Keratinocyte (primary cell): ENCODE measurements around the gene SLC2A9. TPM values are rescaled to one million over a fixed set of nuclear protein-coding genes. Genes with fewer than 3 reads are reported as not detected.

ENCODE experiments used
- DNase-seq: peaks from one replicate; pipeline ENCODE4 v3.0.0-alpha.2; 2011; ENCODE audit warnings: low read depth, missing footprints, low spot score
- FAIRE-seq: peaks from 2 replicates; lab custom pipeline; 2011; peaks lifted over from hg19 to GRCh38; lab: Jason Lieb, UNC
- H2AFZ ChIP-seq: 2 replicates; pipeline ENCODE4 v1.6.0; 2012; ENCODE audit warnings: low read length, control low read depth, inconsistent platforms; ENCODE audit not compliant: control insufficient read depth
- H3K27ac ChIP-seq: 2 replicates; pipeline ENCODE4 v1.5.1; 2011; ENCODE audit warnings: low read length; ENCODE audit not compliant: control insufficient read depth, insufficient read depth
- H3K27me3 ChIP-seq: 3 replicates; pipeline ENCODE4 v1.6.0; 2011; ENCODE audit warnings: low read length; ENCODE audit not compliant: control insufficient read depth, insufficient read depth; ENCODE audit errors: extremely low read depth
- H3K36me3 ChIP-seq, 2 experiments: 2 replicates in 1 of 2; 3 replicates in 1 of 2; pipeline ENCODE4 v1.5.1; 2011; ENCODE audit warnings: low read length in 2 of 2, mild to moderate bottlenecking in 1 of 2; ENCODE audit not compliant: control insufficient read depth in 2 of 2, insufficient read depth in 2 of 2; ENCODE audit errors: extremely low read depth in 1 of 2
- H3K4me1 ChIP-seq: 3 replicates; pipeline ENCODE4 v1.5.1; 2011; ENCODE audit warnings: low read length; ENCODE audit not compliant: control insufficient read depth, insufficient read depth; ENCODE audit errors: extremely low read depth
- H3K4me2 ChIP-seq: 3 replicates; pipeline ENCODE4 v1.6.0; 2011; ENCODE audit warnings: low read depth, low read length; ENCODE audit not compliant: control insufficient read depth, insufficient read depth; ENCODE audit errors: extremely low read depth
- H3K4me3 ChIP-seq, 3 experiments: fragments of 200-600 bp in 1 of 3; sonication (generic) in 1 of 3; 2 replicates in 2 of 3; 3 replicates in 1 of 3; pipeline ENCODE4 v1.5.1; 2011 to 2016; ENCODE audit warnings: low read length in 3 of 3, mild to moderate bottlenecking in 3 of 3, control low read depth in 2 of 3, inconsistent platforms in 1 of 3, low read depth in 1 of 3, mixed read lengths in 1 of 3, mixed run types in 1 of 3, moderate library complexity in 1 of 3; ENCODE audit not compliant: control insufficient read depth in 2 of 3, insufficient read depth in 2 of 3; ENCODE audit errors: extremely low read depth in 1 of 3
- H3K79me2 ChIP-seq: 2 replicates; pipeline ENCODE4 v1.6.0; 2012; ENCODE audit warnings: low read length; ENCODE audit not compliant: control insufficient read depth, insufficient read depth
- H3K9ac ChIP-seq: 3 replicates; pipeline ENCODE4 v1.6.0; 2011; ENCODE audit warnings: low read length; ENCODE audit not compliant: control insufficient read depth, insufficient read depth; ENCODE audit errors: extremely low read depth
- H3K9me1 ChIP-seq: 3 replicates; pipeline ENCODE4 v1.6.0; 2011; ENCODE audit warnings: low read length; ENCODE audit not compliant: control insufficient read depth, insufficient read depth; ENCODE audit errors: extremely low read depth
- H3K9me3 ChIP-seq: 2 replicates; pipeline ENCODE4 v1.5.1; 2012; ENCODE audit warnings: low read depth, low read length; ENCODE audit not compliant: control insufficient read depth
- H4K20me1 ChIP-seq: 3 replicates; pipeline ENCODE4 v1.6.0; 2011; ENCODE audit warnings: low read length; ENCODE audit not compliant: control insufficient read depth, insufficient read depth; ENCODE audit errors: extremely low read depth
- EZH2 ChIP-seq: IDR thresholded peaks from one replicate; pipeline ENCODE4 v1.6.1; 2012; ENCODE audit warnings: inconsistent platforms, mild to moderate bottlenecking, low read length, moderate library complexity
- dilution Hi-C: fragments of 300-500 bp; cut with MboI; formaldehyde crosslinking; loops from one replicate; pipeline ENCODE4 v1.7.0; 2020; ENCODE audit warnings: low sequenced_read_pairs; ENCODE audit not compliant: extremely low pct_ligation_motif_present
- polyA plus RNA-seq, 5 experiments: library from polyadenylated mRNA; depleted of rRNA in 3 of 5; stranded (reverse) in 3 of 5; stranded (forward) in 1 of 5; unstranded in 1 of 5; fragments of >200 nt; gene quantifications; 1 replicate in 1 of 5; 2 replicates in 3 of 5; 3 replicates in 1 of 5; pipeline versions ENCODE4 v1.2.1 to v1.2.3, GENCODE V29; 2011 to 2012; ENCODE audit warnings: missing spikeins in 2 of 5, low read depth in 1 of 5, low replicate concordance in 1 of 5
- TF ChIP-seq, protein P1 (sequence below), 3 experiments: IDR thresholded peaks in 1 of 3; conservative IDR thresholded peaks in 1 of 3; optimal IDR thresholded peaks in 1 of 3; 2 replicates in 2 of 3; 3 replicates in 1 of 3; pipeline versions ENCODE3 to v1.5.1; 2011; ENCODE audit warnings: low read length in 3 of 3, mild to moderate bottlenecking in 3 of 3, moderate library complexity in 2 of 3, control low read depth in 1 of 3, inconsistent platforms in 1 of 3; ENCODE audit not compliant: insufficient read depth in 2 of 3; ENCODE audit errors: extremely low read depth in 1 of 3

Gene SLC2A9
- polyA plus RNA-seq, 1 donor (not counting 4 experiments of a cell fraction or from before 2014, with no cell fraction given), result 37.3 TPM

DNA sequence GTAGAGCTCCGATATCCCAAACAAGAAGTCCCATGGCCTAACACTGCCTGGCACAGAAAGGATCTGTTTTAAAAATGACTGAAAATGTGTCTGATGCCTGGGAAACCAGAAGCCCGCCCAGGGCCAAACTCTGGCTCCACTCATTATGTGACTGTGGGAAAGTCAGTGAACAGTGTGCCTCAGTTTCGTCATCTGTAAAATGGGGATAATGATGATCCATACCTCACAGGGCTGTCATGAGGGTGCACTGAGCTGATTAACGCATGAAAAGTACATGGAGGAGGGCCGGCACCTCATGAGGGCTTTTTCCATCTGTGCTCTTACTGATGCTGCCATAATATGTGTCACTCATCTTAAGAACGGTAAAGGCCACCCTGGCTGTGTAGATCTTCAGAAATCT is 5.1 kb downstream of the SLC2A9 start:
- Histone ChIP-seq H3K9me3 (no peaks in the 10 kb centered on the region), H3K9me1 (no peaks in the 10 kb centered on the region), H3K9ac (no peak overlapping the region), H3K4me1 (peaks cover 15% of the 10 kb centered on the region), H3K27ac (no peak overlapping the region), H3K4me2 (no peak overlapping the region), H3K27me3 (no peaks in the 10 kb centered on the region), H3K4me3 (no peak overlapping the region), H4K20me1 (peaks cover 6% of the 10 kb centered on the region), H3K79me2 (peaks cover 48% of the 10 kb centered on the region), H3K36me3 (peaks cover 5 to 36% of the 10 kb centered on the region in 2 experiments), H2AFZ (no peak overlapping the region)
- DNase-seq (no peak), FAIRE-seq (no peak)
- TF ChIP-seq, protein P1, sequence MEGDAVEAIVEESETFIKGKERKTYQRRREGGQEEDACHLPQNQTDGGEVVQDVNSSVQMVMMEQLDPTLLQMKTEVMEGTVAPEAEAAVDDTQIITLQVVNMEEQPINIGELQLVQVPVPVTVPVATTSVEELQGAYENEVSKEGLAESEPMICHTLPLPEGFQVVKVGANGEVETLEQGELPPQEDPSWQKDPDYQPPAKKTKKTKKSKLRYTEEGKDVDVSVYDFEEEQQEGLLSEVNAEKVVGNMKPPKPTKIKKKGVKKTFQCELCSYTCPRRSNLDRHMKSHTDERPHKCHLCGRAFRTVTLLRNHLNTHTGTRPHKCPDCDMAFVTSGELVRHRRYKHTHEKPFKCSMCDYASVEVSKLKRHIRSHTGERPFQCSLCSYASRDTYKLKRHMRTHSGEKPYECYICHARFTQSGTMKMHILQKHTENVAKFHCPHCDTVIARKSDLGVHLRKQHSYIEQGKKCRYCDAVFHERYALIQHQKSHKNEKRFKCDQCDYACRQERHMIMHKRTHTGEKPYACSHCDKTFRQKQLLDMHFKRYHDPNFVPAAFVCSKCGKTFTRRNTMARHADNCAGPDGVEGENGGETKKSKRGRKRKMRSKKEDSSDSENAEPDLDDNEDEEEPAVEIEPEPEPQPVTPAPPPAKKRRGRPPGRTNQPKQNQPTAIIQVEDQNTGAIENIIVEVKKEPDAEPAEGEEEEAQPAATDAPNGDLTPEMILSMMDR (optimal IDR thresholded peaks at IDR 0.05 in 1 of 3, IDR thresholded peaks at IDR 0.05 in 1 of 3, conservative IDR thresholded peaks at IDR 0.05 in 1 of 3; ENCODE audit: extremely low read depth in 1 of 3, insufficient read depth in 2 of 3, low read length in 3 of 3), result no peak
- TF ChIP-seq EZH2, result no peak
- dilution Hi-C loops, result no loop called here

DNA sequence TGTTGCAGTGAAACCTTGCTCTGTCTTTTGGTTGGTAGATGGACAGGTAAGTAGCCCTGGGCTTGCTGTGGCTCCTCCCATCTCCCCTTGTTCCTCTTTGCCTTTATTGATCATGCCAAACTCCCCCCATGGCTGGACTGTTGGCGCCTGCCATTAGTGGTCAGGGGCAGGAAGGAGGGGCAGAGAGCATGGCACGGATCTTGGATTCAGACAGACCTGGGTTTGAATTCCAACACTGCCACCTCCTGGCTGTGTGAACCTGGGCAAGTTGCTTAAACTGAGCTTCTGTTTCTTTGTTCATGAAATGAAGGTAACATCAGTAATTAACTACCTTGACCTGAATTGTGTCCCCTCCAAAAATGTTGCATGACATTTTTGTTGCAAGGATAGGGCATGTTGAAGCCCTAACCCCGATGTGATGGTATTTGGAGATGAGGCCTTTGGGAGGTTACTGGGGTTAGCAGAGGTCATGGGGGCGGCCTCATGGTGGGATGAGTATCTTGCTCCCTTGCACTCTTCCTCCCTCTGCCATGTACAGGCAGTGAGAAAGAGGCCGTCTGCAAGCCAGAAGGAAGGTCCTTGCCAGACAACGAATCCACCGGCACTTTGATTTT is 6.0 kb downstream of the SLC2A9 start:
- DNase-seq (no peak), FAIRE-seq (peak; percentile 41)
- Histone ChIP-seq H3K4me3 (no peak overlapping the region), H3K27me3 (no peaks in the 10 kb centered on the region), H2AFZ (no peak overlapping the region), H4K20me1 (peaks cover 6% of the 10 kb centered on the region), H3K9me1 (no peaks in the 10 kb centered on the region), H3K9me3 (no peaks in the 10 kb centered on the region), H3K4me1 (peaks cover 16% of the 10 kb centered on the region), H3K4me2 (no peak overlapping the region), H3K36me3 (peaks cover 7 to 38% of the 10 kb centered on the region in 2 experiments), H3K27ac (no peak overlapping the region), H3K9ac (no peak overlapping the region), H3K79me2 (peaks cover 44% of the 10 kb centered on the region)
- dilution Hi-C loops, result no loop called here
- TF ChIP-seq EZH2, result no peak
- TF ChIP-seq, protein P1 (optimal IDR thresholded peaks at IDR 0.05 in 1 of 3, IDR thresholded peaks at IDR 0.05 in 1 of 3, conservative IDR thresholded peaks at IDR 0.05 in 1 of 3; ENCODE audit: extremely low read depth in 1 of 3, insufficient read depth in 2 of 3, low read length in 3 of 3), result peak in 2 of 3 experiments; percentile 58 to 74
